Measurements from ENCODE around the gene PPL.

DNA sequence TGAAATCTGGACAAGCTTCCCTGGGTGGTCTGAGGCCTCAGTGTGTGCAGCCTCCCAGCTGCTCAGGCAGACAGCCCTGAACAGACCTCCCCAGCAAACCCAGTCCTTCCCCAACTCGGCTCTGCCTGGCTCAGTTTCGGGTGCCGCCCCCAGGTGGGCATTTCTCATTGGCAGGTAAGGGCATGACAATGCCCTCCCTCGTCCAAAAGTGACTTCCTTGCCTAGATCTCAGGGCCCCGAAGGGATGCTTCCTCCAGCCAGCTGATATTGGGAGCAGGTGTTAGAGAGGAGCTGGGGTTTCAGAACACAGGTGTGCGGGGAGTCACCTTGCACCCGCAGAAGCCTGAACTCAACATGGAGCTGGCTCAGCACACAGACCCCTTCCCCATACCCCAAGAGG lies 3.8 kb upstream of the PPL start:
- TF ChIP-seq, protein P1, sequence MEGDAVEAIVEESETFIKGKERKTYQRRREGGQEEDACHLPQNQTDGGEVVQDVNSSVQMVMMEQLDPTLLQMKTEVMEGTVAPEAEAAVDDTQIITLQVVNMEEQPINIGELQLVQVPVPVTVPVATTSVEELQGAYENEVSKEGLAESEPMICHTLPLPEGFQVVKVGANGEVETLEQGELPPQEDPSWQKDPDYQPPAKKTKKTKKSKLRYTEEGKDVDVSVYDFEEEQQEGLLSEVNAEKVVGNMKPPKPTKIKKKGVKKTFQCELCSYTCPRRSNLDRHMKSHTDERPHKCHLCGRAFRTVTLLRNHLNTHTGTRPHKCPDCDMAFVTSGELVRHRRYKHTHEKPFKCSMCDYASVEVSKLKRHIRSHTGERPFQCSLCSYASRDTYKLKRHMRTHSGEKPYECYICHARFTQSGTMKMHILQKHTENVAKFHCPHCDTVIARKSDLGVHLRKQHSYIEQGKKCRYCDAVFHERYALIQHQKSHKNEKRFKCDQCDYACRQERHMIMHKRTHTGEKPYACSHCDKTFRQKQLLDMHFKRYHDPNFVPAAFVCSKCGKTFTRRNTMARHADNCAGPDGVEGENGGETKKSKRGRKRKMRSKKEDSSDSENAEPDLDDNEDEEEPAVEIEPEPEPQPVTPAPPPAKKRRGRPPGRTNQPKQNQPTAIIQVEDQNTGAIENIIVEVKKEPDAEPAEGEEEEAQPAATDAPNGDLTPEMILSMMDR (IDR thresholded peaks at IDR 0.05) = no peak
- TF ChIP-seq ZNF416 (CRISPR knock-in tag; IDR thresholded peaks at IDR 0.05) = no peak
- no peak for TF ChIP-seq JUN (CRISPR knock-in tag; IDR thresholded peaks at IDR 0.05)
- TF ChIP-seq ZNF232 (CRISPR knock-in tag; IDR thresholded peaks at IDR 0.05) = no peak
- TF ChIP-seq ZNF138 (CRISPR knock-in tag; conservative IDR thresholded peaks at IDR 0.05) = no peak
- no peak for TF ChIP-seq CREB1 (CRISPR knock-in tag; IDR thresholded peaks at IDR 0.05)
- TF ChIP-seq ZBTB21 (CRISPR knock-in tag; IDR thresholded peaks at IDR 0.05; ENCODE audit: borderline replicate concordance) = no peak
- TF ChIP-seq, protein P2, sequence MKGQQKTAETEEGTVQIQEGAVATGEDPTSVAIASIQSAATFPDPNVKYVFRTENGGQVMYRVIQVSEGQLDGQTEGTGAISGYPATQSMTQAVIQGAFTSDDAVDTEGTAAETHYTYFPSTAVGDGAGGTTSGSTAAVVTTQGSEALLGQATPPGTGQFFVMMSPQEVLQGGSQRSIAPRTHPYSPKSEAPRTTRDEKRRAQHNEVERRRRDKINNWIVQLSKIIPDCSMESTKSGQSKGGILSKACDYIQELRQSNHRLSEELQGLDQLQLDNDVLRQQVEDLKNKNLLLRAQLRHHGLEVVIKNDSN (CRISPR knock-in tag; IDR thresholded peaks at IDR 0.05) = no peak
- no peak for TF ChIP-seq ESRRA (CRISPR knock-in tag; IDR thresholded peaks at IDR 0.05; ENCODE audit: borderline replicate concordance)
- TF ChIP-seq, protein P3, sequence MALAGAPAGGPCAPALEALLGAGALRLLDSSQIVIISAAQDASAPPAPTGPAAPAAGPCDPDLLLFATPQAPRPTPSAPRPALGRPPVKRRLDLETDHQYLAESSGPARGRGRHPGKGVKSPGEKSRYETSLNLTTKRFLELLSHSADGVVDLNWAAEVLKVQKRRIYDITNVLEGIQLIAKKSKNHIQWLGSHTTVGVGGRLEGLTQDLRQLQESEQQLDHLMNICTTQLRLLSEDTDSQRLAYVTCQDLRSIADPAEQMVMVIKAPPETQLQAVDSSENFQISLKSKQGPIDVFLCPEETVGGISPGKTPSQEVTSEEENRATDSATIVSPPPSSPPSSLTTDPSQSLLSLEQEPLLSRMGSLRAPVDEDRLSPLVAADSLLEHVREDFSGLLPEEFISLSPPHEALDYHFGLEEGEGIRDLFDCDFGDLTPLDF (CRISPR knock-in tag; IDR thresholded peaks at IDR 0.05) = no peak
- TF ChIP-seq, protein P4, sequence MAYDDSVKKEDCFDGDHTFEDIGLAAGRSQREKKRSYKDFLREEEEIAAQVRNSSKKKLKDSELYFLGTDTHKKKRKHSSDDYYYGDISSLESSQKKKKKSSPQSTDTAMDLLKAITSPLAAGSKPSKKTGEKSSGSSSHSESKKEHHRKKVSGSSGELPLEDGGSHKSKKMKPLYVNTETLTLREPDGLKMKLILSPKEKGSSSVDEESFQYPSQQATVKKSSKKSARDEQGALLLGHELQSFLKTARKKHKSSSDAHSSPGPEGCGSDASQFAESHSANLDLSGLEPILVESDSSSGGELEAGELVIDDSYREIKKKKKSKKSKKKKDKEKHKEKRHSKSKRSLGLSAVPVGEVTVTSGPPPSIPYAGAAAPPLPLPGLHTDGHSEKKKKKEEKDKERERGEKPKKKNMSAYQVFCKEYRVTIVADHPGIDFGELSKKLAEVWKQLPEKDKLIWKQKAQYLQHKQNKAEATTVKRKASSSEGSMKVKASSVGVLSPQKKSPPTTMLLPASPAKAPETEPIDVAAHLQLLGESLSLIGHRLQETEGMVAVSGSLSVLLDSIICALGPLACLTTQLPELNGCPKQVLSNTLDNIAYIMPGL (CRISPR knock-in tag; IDR thresholded peaks at IDR 0.05) = no peak
- TF ChIP-seq, protein P5, sequence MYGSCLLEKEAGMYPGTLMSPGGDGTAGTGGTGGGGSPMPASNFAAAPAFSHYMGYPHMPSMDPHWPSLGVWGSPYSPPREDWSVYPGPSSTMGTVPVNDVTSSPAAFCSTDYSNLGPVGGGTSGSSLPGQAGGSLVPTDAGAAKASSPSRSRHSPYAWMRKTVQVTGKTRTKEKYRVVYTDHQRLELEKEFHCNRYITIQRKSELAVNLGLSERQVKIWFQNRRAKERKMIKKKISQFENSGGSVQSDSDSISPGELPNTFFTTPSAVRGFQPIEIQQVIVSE (CRISPR knock-in tag; IDR thresholded peaks at IDR 0.05; ENCODE audit: borderline replicate concordance) = no peak
